ENCODE results near the gene PBX1.

The PBX1 gene

DNA sequence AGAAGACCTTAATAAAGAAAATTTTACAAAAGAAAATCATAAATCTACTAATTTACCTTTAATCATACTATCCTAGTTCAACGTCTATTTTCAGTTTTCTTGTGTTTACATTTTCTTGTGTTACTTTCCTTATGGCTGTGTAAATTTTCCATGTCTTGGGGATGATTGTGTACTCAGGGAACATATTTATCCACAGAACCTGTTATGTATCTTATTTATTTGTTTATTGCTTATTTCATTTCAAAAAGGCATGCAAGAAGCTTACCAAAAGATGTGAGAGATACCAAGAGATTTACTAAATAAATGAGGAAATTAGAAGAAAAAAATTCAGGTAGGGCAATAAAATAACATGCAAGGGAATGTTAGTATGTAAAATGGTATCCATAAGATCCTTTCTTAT is 22.8 kb downstream of the PBX1 start:
- Histone ChIP-seq H4K20me1 (ENCODE audit: insufficient read depth, low read length) (no peaks in the 10 kb centered on the region), H3K36me3 (replicated peaks; ENCODE audit: low read depth, low read length) (no peaks in the 10 kb centered on the region), H3K4me3 (ENCODE audit: low read length) (no peak overlapping the region), H3K27me3 (ENCODE audit: low read depth, low read length) (0 out of 2 replicates have a peak, but pooled peaks cover 3% of the 10 kb centered on the region), H2AFZ (ENCODE audit: low read depth, low read length) (no peak overlapping the region), H3K9ac (ENCODE audit: low read length) (no peak overlapping the region), H3K9me3 (ENCODE audit: insufficient read depth, low read length) (no peaks in the 10 kb centered on the region), H3K79me2 (ENCODE audit: low read length) (no peaks in the 10 kb centered on the region), H3K4me1 (ENCODE audit: low read length) (no peaks in the 10 kb centered on the region), H3K4me2 (ENCODE audit: low read length) (no peak overlapping the region), H3K27ac (ENCODE audit: low read length) (no peak overlapping the region)
- TF ChIP-seq EZH2phosphoT487 (IDR thresholded peaks at IDR 0.05; ENCODE audit: low read depth) = no peak
- TF ChIP-seq, protein P1, sequence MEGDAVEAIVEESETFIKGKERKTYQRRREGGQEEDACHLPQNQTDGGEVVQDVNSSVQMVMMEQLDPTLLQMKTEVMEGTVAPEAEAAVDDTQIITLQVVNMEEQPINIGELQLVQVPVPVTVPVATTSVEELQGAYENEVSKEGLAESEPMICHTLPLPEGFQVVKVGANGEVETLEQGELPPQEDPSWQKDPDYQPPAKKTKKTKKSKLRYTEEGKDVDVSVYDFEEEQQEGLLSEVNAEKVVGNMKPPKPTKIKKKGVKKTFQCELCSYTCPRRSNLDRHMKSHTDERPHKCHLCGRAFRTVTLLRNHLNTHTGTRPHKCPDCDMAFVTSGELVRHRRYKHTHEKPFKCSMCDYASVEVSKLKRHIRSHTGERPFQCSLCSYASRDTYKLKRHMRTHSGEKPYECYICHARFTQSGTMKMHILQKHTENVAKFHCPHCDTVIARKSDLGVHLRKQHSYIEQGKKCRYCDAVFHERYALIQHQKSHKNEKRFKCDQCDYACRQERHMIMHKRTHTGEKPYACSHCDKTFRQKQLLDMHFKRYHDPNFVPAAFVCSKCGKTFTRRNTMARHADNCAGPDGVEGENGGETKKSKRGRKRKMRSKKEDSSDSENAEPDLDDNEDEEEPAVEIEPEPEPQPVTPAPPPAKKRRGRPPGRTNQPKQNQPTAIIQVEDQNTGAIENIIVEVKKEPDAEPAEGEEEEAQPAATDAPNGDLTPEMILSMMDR (IDR thresholded peaks at IDR 0.05; ENCODE audit: low read depth, low read length) = no peak

DNA sequence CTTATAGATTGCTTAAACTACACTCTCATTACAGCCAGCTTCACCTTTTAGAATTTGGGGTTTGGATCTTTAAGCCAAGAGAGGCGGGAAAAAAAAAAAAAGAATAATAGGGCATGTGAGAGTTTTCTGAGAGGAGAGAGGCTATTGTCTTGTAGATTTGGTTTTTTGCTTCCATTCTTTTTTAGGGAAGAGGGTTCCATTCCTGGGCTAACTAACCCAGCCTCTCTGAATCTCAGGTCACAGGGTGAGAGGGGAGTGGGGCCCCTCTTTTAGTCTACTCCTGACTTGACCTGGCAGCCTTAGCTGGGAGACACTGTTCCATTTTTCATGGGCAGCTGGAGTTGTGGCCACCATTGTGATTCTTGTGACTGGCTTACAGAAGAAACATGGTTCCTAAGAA is 24.2 kb downstream of the PBX1 start:
- no peak overlapping the region for H2AFZ ChIP-seq (ENCODE audit: low read depth, low read length)
- H3K36me3 ChIP-seq (replicated peaks; ENCODE audit: low read depth, low read length) = no peaks in the 10 kb centered on the region
- 0 out of 2 replicates have a peak, but pooled peaks cover 15% of the 10 kb centered on the region for H3K27me3 ChIP-seq (ENCODE audit: low read depth, low read length)
- no peak overlapping the region for H3K4me2 ChIP-seq (ENCODE audit: low read length)
- no peaks in the 10 kb centered on the region for H3K4me1 ChIP-seq (ENCODE audit: low read length)
- no peak for TF ChIP-seq EZH2phosphoT487 (IDR thresholded peaks at IDR 0.05; ENCODE audit: low read depth)
- TF ChIP-seq, protein P1 (IDR thresholded peaks at IDR 0.05; ENCODE audit: low read depth, low read length) = no peak
- H3K4me3 ChIP-seq (ENCODE audit: low read length) = no peak overlapping the region
- no peaks in the 10 kb centered on the region for H3K9me3 ChIP-seq (ENCODE audit: insufficient read depth, low read length)
- no peaks in the 10 kb centered on the region; the same call in 1 of the 2 replicates for H4K20me1 ChIP-seq (ENCODE audit: insufficient read depth, low read length)
- no peaks in the 10 kb centered on the region for H3K79me2 ChIP-seq (ENCODE audit: low read length)
- no peak overlapping the region for H3K9ac ChIP-seq (ENCODE audit: low read length)
- no peak overlapping the region for H3K27ac ChIP-seq (ENCODE audit: low read length)

DNA sequence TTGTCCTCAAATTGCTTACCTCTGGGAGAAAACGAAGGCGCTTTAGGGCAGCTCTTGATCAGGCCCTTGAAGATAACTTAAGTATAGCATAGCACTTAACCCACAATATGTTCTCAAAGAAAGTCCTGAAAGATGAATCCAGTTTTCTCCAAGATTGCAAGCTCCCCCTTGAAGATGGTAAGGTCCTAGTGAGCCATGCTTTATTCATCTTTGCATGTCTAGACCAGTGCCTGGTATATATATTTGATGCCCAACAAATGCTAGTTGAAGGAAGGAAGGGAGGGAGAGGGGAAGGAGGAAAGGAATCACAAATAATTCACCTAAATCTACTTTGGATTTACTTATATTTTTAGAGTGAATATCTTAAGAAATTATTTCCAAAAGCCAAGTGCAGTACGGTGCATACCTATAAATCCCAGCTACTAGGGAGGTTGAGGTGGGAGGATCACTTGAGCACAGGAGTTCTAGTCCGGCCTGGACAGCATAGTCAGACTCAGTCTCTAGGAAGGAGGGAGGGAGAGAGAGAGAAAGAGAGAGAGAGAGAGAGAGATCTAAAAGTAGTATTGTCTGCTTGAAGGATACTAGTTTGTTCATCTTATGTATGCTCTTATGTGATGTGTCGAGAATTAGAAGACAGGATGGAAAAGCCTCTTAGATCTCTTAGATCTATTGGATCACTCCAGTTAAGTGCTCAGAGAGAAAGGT is 25.0 kb downstream of the PBX1 start:
- Histone ChIP-seq H3K4me2 (ENCODE audit: low read length) (no peak overlapping the region), H3K9me3 (ENCODE audit: insufficient read depth, low read length) (no peaks in the 10 kb centered on the region), H3K79me2 (ENCODE audit: low read length) (no peaks in the 10 kb centered on the region), H3K36me3 (replicated peaks; ENCODE audit: low read depth, low read length) (no peaks in the 10 kb centered on the region), H3K27ac (ENCODE audit: low read length) (no peak overlapping the region), H4K20me1 (ENCODE audit: insufficient read depth, low read length) (no peaks in the 10 kb centered on the region; the same call in 1 of the 2 replicates), H3K27me3 (ENCODE audit: low read depth, low read length) (0 out of 2 replicates have a peak, but pooled peaks cover 15% of the 10 kb centered on the region), H3K4me3 (ENCODE audit: low read length) (no peak overlapping the region), H2AFZ (ENCODE audit: low read depth, low read length) (no peak overlapping the region), H3K9ac (ENCODE audit: low read length) (no peak overlapping the region), H3K4me1 (ENCODE audit: low read length) (no peaks in the 10 kb centered on the region)
- TF ChIP-seq, protein P1 (IDR thresholded peaks at IDR 0.05; ENCODE audit: low read depth, low read length) = no peak
- no peak for TF ChIP-seq EZH2phosphoT487 (IDR thresholded peaks at IDR 0.05; ENCODE audit: low read depth)

DNA sequence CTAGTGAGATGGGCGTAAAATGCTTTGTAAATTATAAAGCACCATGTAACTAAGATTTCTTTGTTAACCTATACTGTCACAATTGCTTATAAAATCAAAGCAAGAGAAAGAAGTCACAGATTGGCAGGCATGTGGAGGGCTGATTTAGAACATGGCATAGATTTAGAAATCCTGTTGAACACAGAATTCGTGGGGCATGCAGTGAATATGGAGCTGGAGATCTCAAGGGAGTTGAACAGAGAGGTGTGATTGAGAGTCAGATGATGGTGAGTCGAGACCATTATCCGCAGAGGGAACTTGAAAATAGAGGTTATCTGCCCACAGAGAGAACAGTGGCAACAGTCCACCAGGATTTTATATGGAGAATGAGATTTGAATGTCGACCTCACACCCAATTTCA is 27.6 kb downstream of the PBX1 start:
- no peaks in the 10 kb centered on the region for H3K79me2 ChIP-seq (ENCODE audit: low read length)
- no peaks in the 10 kb centered on the region for H3K36me3 ChIP-seq (replicated peaks; ENCODE audit: low read depth, low read length)
- no peaks in the 10 kb centered on the region; the same call in 1 of the 2 replicates for H4K20me1 ChIP-seq (ENCODE audit: insufficient read depth, low read length)
- H3K4me1 ChIP-seq (ENCODE audit: low read length) = no peaks in the 10 kb centered on the region
- no peak overlapping the region for H3K9ac ChIP-seq (ENCODE audit: low read length)
- peaks cover 15% of the 10 kb centered on the region; the same call in 1 of the 2 replicates for H3K27me3 ChIP-seq (ENCODE audit: low read depth, low read length)
- no peak overlapping the region for H2AFZ ChIP-seq (ENCODE audit: low read depth, low read length)
- H3K4me3 ChIP-seq (ENCODE audit: low read length) = no peak overlapping the region
- H3K27ac ChIP-seq (ENCODE audit: low read length) = no peak overlapping the region
- TF ChIP-seq, protein P1 (IDR thresholded peaks at IDR 0.05; ENCODE audit: low read depth, low read length) = no peak
- TF ChIP-seq EZH2phosphoT487 (IDR thresholded peaks at IDR 0.05; ENCODE audit: low read depth) = no peak
- H3K9me3 ChIP-seq (ENCODE audit: insufficient read depth, low read length) = no peaks in the 10 kb centered on the region
- no peak overlapping the region for H3K4me2 ChIP-seq (ENCODE audit: low read length)

Data from OCI-LY3 (cell line).